NCI-H2107 treated with DMSO at 0.1 percent for 48 hours (cell line): Measurements from ENCODE around the gene CTNNBIP1.
A peak's percentile ranks its signal among the peaks of the same experiment; 100 is the strongest.
"Not testable (repeated sequence)": the region's sequence is repeated elsewhere in the genome, so short reads cannot be mapped to it uniquely, and the experiment has no call there.

Experiments
- DNase-seq: peaks from one replicate; lab custom pipeline; 2025; ENCODE audit not compliant: unreplicated experiment; lab: John Stamatoyannopoulos, UW

CTNNBIP1 gene, protein sequence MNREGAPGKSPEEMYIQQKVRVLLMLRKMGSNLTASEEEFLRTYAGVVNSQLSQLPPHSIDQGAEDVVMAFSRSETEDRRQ

DNA sequence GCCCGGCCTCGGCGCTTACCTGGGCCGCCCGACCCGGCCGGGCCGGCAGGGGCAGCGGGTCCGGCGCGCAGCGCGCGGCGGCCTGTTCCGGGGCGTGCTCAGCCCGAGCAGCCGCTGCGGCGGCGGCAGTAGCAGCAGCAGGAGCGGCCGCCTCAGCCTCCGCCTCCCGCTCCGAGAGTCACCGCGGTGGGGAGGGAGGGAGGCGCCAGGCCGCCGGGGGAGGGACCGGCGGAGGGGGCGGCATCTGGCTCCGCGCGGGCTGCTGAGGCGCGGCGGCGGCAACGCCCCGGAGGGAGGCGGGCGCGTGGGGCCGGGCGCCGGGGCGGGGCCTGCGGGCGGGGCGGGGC is at the start of gene CTNNBIP1:
CTNNBIP1 (minus strand) TSS at position 194 of the 347 bp plus-strand sequence. CDS start 38,205 bp downstream, outside the sequence.
- DNase-seq, result peak; percentile 49

DNA sequence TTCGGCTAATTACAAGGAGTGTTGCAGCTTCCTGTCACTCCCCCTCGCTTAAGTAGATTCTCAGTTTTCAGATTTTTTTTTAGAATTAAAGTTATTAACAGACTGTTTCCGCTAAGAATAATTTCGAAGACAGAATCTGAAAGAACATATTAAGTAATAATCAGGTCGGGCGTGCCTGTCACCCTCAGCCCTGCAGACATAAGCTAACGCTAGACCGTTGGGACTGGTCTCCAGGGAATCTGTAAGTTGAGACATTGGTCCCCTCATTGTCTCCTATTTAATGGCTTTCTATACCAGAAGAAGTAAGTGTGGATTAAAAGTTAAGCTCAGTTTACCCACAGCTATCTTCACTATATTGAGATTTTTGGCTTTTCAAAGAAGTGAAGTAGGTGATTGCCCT is 47.7 kb upstream of the CTNNBIP1 start:
- no peak for DNase-seq

DNA sequence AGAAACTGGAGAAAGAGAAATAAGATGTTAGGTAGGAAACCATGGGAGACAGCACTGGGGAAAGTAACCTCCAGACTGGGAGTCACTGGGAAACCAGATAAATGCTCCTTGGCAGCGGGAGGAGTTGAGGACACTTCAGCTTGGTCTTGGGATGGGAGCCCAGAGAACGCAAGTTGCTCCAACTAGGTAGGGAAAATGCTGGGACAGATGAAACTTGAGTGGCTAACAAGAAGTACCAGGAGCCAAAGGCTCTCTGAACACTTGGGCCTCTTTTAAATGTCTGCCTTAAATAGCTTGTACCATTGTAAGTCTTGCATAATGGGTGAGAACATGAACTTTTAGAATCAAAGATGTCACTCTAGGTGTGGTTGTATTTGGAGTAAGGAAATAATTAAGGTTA is 36.2 kb upstream of the CTNNBIP1 start:
- DNase-seq, result no peak

DNA sequence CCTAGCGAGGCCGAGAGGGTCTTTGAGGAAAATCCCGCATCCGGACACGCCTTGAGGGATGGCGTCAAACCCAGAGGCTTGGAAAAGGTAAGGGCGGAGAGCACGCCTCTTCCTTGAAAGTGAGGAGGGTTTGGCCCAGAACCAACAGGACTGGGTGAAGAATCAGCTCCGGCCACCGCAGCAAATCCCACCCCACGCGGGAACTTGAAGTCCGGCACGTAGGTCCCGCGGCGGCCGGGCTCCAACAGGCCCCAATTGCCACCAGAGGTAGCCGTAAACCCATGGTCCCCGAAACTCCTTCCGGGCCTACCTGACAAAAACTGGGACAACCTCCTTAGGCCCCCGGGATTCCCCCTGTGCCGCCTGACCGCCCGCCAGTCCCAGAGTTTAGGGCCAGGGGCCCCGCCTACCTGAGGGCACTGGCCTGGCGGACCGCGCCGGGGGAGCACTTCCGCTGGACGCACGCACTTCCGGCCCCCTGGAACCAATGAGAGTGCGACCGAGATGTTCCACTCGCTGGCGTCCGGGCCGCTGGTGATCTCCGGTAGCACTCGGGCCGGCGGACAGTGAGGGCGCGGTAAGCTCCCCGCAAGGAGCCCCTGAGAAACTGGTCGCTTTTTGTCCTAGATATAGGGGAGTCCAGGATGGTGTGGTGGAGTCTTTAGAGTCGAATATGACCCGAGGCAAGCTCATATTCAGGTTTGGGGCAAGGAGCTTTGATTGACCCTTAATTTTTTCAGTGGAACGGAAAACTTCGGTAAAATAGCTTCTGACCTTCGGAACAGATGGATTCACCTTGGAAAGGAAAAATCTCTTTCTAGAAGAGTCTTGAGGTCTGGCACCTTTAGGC is 33.1 kb upstream of the CTNNBIP1 start, which contains the start of the genes LZIC and NMNAT1:
LZIC (minus strand) TSS at position 453 of the 850 bp plus-strand sequence. CDS start 6,772 bp downstream, outside the sequence.
NMNAT1 (plus strand) TSS at position 537 of the 850 bp plus-strand sequence. CDS start 28,599 bp downstream, outside the sequence.
- no peak for DNase-seq

DNA sequence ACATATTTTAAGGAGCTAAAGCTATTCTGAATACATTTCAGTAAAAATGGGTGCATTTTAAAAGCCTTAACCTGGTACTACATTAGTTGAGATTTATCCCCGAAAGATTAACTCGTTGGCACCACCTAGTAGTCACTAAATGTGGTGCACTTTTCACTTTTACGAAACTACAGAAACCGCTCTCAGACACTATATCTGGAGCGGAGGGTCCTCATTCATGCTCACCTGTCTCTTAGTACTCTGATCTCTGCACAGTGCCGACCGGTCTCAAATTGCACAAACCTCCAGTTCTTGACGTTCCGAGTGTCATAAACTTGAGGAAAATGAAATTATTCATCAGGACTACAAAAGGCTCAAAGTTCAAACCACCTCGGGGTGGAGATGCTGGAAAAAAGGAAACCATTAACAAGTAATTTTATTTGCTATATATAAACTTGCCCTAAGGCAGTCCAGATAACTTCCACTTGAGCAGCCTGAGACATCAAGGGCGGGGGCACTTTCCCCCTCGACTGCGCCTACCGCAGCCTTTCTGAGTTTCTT is 32.4 kb upstream of the CTNNBIP1 start:
- DNase-seq, result no peak

DNA sequence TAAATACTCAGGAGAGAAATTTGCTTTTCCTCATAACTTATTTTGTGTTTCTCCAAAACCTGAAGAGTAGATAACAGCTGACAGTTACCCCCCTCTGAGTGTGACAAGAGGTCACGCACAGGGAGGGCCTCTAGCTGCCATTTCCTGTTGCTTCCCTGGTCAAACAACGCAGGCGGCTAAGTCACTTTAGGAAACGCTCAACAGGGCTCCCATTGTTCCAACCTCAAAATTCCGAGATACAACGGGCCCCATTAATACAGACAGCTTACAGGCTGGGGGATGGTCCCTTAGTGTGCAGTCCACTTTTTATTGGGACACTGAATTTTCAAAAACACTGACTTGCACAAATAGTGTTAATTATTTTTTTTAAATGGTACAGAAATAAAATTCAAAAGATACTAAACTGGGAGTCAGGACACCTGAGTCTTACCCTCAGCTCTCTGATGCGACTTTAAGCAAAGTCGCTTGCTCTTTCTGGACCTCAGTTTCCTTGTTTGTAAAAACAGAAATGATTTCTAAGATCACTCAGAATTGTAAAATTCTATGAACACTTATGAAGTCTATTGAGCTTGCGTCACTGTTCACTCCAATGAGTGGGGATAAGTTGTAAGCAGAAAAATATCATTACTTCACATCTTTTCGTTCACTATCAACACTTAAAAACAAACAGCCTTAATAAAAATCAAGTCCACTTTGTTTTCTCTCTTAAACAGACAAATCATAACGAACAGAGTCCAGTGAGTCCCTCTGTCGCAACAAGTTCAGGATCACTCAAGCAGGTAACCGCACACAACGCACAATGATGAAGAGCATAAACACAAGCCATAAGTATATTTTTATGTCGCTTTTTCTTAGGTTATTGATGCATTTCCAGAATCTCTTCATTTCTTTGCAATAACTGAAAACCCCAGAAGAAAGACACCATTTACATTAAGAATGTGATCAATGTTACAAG is 19.6 kb upstream of the CTNNBIP1 start:
- no peak for DNase-seq

DNA sequence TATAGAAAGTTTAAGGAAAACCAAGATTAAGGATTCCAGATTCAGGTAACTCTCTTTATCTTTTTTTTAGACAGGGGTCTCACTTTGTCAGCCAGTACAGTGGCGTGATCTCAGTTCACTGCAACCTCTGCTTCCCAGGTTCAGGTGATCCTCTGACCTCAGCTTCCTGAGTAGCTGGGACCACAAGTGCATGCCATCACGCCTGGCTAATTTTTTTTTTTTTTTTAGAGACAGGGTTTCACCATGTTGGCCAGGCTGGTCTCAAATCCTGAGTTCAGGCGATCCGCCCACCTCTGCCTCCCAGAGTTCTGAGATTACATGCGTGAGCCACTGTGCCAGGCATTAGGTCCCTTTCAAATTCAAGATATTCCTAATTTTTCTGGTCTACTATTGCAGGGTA is 17.2 kb upstream of the CTNNBIP1 start:
- no peak for DNase-seq

DNA sequence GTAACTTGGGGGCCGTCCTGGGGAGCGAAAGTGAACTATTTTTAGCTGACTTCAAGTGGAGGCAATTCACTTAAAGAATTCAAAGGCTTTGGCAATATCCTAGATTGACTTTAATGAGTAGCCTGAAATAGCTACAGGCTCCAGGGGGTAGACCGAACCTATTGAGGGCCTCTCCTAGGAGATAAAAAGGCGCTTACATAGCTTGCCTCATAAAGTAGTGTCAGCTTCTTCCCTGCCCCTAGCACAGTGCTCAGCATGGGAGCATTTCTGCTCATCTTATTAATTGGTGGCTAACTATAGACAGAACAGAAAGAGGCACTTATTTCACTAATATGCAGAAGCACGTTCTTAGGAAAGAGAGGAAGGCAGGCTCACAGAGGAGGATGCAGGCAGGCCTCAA is 12.3 kb upstream of the CTNNBIP1 start:
- DNase-seq, result no peak

DNA sequence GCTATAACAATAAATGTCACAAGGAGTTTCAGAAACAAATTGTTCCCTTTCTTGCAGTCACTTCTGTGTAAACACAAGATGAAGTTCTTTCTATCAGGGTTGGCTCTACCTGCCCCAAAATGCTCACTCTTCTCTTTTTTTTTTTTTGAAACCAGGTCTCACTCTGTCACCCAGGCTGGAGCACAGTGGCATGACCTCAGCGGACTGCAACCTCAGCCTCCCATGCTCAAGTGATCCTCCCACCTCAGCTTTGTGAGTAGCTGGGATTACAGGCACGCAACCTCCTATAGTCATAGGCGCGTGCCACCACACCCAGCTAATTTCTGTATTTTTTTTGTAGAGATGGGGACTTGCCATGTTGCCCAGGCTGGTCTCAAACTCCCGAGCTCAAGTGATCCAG is 10.5 kb upstream of the CTNNBIP1 start:
- no peak for DNase-seq

DNA sequence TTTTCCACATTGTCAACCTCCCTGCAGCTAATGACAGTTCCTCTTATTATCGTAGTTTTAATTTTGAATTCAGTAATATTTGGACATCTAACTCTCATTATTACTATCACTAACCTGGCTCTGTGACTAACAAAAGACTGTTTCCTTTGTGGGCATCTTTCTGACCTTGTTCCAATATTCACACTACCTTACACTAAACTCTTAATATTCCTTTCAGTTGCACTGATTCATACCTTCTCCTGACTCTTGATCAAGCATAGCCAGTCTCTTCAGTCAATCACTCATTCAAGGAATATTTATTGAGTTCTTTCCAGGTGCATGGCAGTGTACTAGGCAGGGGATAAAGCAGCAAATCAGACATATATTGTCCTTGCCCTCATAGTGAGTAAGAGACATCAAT is 7.8 kb upstream of the CTNNBIP1 start:
- DNase-seq, result no peak

DNA sequence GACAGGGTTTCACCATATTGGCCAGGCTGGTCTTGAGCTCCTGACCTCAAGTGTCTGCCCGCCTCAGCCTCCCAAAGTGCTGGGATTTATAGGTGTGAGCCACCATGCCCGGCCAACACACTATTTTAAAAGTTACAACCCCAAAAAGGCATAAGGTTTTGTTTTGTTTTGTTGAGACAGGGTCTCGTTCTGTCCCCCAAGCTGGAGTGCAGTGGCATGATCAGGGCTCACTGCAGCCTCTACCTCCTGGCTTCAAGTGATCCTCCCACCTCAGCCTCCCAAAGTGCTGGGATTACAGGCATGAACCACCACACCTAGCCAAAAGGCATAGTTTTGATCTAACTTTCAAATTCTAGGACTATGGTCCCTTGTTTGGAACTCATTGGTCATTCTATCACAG is 7.4 kb upstream of the CTNNBIP1 start:
- not testable (repeated sequence) for DNase-seq

DNA sequence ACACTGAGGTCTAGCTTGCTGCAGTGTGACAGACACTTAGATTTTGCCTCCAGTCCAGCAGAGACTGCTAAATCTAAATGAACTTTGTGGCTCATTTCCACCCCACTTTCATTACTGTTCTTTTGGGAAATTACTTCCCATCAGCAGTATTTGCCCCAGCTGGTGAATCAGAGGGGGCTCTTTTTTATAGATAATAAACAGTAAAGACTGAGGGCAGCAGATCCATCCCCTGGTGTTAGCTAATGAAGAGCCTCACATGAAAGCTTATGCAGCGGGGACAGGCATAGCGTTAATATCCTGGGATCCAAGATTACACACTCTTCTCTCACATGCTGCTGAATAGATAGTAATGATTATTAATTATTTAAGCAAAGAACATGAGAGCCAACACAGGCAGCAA is 6.4 kb upstream of the CTNNBIP1 start:
- DNase-seq, result no peak

DNA sequence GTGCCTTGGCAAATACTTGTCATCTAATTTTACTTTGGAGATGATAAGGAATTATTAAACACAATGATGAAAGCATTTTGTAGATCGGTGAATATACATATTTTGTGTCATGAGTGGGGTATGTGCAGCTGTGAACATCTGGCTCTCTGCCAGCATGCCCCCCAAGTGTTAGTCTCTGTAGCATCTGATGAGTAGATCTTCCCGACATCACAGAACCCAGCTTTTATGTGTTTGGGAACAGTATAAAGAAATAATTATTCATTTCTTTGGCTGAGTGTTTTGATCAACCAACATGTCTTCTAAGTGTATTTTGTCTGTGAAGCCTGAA is 4.5 kb upstream of the CTNNBIP1 start:
- DNase-seq, result no peak

DNA sequence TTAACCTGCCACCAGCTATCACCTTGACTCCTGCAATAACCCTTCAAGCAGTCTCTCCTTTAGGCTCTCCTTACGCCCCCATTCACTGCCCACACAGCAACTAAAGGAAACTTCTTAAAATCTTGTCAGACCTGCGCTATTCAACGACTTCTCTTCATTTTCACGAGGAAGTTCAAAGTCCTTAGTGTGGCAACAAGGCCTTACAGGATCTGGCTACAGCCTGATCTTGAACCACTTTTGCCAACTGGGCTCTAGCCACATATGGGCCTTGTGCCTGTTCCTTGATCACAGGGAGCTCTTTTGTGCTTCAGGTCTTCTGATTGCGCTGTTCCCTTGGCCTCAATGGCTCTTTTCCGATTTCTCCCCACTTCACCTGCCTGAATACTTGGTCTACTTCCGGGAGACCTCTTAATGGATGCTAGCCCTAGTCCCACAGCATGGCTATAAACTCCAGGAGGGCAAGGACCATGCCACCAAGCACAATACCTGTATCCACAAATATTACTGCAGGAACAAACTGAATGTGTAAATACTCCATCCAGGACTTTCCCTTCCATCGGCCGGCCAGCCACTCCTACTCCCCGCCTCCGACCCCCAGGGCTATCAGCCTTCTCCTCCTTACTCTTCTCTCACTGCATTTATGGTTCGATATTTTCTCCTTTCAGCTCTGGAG is 2.3 kb upstream of the CTNNBIP1 start:
- no peak for DNase-seq

DNA sequence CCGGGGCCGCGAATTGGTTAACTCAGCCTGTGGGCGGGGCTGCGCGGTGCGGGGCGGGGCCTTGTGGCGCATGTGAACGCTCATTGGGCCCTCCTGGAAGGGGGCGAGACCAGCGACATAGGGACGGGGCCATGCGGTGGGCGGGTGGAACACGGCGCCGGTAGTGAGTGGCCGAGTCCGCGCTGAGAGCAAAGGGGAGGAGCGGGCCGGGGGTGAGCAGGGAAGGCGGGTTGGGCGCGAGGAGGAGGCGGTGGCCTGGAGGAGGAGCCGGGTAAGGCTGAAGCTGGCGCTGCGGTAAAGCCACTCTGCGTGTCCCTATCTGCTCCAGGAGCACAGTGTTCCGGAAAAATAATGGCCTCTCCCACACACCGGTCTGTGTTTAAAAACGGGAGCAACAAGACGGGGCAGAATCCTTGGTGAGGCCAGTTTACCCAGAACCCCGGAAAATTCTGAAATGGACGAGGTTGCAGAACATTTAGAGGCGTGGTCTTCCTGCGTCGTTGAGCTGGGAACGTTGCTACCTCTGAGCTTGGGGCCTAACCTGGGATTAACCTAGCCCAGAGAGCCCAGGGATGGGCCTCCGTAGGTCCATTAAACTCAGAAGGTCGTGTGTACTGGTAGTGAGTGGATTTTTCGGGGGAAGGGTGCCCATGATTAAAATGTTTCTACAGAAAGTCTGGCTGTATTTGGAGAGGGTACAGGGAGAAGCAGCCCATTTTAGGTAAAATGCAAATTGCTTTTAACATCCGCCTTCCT is 532 bp upstream of the CTNNBIP1 start:
- peak; percentile 49 for DNase-seq

DNA sequence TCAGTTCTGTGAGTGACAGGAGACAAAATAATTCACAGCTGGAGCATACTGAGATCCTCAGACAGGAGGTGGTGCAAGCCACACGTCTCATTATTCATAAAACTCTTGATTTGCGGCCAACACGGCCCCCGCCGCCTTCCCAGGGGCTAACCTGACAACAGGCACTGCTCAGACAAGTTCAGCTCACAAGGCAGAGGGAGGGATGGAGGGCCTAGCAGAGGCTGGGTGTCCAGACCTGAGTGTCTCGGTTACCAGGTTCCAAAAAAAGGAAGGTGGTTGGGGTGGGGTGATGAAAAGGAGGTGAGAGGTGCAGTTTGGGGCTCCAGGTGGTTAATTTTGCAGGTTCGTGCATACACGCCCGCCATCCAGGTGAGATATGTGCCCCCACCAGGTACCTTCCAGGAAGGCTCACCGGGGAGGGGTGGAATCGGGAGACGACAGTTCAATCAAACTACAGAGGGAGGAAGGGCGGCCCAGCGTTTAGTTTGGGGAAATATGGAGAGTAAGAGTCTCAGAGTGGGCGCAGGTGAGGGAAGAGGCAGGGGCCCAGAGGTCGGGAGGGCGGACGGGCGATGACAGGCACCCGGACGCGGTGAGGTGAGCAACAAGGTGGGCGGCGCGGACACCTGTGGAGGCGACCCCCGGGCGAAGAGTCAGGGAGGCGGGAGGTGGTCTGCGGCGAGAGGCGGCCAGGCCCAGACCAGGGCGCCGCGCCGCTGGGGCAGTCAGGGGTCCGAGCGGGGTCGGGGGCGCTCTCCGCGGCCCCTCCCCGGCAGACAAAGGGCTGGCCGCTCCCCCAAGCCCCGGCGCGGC is 629 bp downstream of the CTNNBIP1 start:
- no peak for DNase-seq

DNA sequence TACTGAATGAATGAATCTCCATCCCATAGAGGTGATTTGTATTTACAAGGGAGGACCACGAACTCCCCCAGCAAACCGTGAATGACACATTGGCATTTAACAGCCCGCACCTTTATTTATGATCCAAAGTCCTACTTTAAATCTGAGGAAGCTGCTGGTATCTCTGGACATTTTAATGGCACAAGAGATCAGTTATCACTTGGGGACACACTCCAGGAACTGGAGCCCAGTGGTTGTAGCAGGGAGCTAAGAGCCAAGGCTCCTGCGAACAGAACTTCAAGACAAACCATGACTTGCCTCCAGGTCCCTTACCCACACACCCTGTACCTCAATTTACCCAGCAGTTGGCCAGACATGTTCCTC is 1.2 kb downstream of the CTNNBIP1 start:
- DNase-seq, result no peak

DNA sequence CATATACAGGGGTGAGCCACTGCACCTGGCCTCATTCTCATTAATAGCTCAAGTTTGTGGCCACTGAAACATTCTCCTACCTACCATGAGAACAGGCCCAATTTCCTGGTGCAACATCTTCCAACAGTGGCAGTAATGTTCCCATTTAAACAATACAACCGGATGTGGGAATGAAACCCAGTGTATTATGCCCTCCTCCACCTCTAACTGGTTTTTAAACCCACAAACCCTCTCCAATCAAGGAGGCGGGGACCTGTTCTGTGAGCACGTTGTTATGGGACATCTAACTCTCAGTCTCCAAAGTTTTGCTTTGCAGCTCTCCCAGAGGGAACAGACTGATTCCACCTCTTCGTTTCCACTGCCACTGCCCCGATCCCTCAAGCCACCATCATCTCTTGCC is 2.6 kb downstream of the CTNNBIP1 start:
- no peak for DNase-seq

DNA sequence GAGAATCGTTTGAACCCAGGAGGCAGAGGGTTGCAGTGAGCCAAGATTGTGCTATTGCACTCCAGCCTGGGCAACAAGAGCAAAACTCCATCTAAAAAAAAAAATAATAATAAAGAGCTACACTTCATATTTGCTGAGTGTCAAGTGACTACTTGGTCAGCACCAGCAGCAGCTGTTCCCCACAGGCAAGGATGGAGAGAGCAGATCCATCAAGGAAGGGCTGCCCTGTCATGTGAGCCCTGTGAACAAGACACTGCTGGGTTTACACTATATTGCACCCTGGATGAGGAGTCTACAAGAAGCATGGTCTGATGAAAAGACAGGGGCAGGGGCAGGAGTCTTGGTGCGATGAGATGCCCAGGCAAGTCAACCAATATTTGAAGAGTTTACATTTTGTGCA is 3.6 kb downstream of the CTNNBIP1 start:
- DNase-seq, result no peak
